ENCODE data around the gene FARP2.

The FARP2 gene

GRCh38 chr2:241329669-241330615 is 26.1 kb upstream of the FARP2 start:
- no peak for DNase-seq (ENCODE audit: low read depth)

DNA sequence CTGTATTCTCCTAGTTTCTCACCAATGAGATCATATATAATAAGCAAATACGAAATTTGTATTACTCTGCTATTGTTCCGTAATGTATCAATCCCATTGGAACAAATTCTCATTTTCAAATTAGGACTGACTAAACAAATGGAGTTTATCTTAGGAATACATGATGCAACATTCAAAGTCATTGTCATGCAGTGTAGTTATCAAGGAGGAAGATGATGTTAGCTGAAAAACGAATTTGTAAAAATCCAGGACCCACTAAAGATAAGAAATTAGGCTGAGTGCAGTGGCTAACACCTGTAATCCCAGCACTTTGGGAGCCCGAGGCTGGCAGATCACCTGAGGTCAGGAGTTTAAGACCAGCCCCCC is 25.5 kb upstream of the FARP2 start:
- DNase-seq (ENCODE audit: low read depth): no peak

GRCh38 chr2:241334813-241335212 is 21.3 kb upstream of the FARP2 start:
- no peak for DNase-seq (ENCODE audit: low read depth)

GRCh38 chr2:241339839-241340630 is 16.1 kb upstream of the FARP2 start:
- DNase-seq (ENCODE audit: low read depth): no peak

DNA sequence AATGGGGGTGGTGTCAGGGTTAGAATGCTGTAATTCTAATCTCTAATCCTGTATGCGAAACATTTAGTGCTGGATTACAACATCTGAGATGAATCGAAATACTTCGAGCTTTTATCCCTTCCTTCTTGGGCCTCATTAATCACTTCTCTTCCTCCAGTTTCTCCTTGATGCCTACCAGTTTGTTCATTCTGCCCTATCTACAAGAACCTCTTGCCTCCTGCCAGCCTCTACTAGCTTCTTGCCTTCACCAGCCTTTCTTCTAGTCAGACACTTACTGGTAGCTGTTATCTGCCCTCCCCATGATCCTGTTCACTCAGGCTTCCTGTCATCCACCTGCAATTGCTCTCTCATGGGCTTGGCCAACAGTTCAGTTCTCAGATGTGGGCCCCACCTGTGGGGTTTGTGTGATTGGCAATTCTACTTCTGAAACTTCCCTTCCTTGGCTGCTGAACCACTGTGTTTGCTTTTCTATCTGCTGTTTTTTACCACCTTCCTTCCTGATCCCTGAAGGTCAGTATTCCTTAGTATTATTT is 15.4 kb upstream of the FARP2 start:
- no peak for DNase-seq (ENCODE audit: low read depth)

DNA sequence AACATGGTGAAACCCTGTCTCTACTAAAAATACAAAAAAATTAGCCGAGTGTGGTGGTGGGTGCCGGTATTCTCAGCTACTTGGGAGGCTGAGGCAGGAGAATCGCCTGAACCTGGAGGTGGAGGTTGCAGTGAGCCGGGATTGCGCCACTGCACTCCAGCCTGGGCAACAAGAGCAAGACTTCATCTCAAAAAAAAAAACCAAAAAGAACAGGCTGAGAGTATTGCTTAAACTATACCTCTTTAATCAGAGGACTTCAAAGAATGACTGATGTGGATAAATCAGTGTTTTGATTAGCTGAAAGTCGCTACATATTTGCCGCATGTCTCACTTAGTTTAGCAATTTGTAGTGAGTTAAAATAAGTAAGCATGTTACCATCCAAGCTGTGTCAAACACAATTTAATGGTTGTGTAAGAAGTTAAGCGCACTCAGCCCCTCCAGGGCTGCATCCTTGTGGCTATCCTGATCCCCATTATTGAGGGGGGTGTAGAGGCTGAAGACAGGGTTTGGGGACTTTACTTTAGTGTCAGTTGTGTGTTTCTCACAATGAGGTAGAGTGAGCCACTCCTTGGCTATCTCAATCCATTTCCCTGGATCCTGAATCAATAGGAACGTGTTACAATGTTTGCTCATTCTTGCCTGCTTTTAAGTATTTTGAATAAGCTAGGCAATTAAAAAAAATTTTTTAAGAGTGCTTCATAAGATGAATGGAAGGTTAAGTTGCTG is 11.0 kb upstream of the FARP2 start:
- DNase-seq (ENCODE audit: low read depth): no peak

DNA sequence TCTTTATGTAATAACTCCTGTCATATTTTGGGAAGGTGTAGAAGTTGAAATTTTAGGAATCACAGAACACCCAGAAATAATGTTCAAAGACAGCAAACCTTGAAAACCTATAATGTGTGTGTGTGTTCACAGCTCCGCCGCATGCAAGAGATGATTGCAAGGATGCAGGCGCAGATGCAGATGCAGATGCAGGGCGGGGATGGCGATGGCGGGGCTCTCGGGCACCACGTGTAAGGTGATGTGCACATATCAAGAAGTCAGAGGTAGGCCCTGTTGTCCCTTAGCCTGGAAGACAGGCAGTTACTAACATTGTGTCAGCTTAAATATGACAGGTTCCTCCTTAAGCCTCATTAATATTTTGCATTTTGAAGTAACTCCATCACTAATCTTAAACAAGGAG is 6.1 kb upstream of the FARP2 start:
- DNase-seq (ENCODE audit: low read depth): no peak

DNA sequence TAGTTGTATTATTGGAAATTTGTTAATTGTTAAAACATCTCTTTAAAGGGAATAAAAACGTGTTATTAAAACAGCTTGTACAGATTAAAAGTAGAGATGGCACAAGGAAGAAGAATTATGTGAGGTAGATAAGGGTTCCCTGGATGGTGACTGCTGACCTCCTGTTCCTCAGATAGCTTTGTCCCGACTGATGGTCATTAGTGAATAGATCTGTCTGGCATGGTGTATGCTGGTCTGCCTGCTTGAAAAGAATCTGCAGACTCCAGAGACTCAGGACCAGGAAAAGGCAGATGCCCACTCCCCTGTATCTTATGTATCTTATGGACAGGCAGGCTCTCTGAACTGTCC is 5.6 kb upstream of the FARP2 start:
- no peak for DNase-seq (ENCODE audit: low read depth)

GRCh38 chr2:241350878-241351639 is 5.0 kb upstream of the FARP2 start:
- DNase-seq (ENCODE audit: low read depth): no peak

GRCh38 chr2:241351640-241352031 is 4.4 kb upstream of the FARP2 start:
- DNase-seq (ENCODE audit: low read depth): no peak

- no peak for DNase-seq (ENCODE audit: low read depth)
These were observed 3.9 kb upstream of the FARP2 start for GRCh38 chr2:241352227-241352626.

DNA sequence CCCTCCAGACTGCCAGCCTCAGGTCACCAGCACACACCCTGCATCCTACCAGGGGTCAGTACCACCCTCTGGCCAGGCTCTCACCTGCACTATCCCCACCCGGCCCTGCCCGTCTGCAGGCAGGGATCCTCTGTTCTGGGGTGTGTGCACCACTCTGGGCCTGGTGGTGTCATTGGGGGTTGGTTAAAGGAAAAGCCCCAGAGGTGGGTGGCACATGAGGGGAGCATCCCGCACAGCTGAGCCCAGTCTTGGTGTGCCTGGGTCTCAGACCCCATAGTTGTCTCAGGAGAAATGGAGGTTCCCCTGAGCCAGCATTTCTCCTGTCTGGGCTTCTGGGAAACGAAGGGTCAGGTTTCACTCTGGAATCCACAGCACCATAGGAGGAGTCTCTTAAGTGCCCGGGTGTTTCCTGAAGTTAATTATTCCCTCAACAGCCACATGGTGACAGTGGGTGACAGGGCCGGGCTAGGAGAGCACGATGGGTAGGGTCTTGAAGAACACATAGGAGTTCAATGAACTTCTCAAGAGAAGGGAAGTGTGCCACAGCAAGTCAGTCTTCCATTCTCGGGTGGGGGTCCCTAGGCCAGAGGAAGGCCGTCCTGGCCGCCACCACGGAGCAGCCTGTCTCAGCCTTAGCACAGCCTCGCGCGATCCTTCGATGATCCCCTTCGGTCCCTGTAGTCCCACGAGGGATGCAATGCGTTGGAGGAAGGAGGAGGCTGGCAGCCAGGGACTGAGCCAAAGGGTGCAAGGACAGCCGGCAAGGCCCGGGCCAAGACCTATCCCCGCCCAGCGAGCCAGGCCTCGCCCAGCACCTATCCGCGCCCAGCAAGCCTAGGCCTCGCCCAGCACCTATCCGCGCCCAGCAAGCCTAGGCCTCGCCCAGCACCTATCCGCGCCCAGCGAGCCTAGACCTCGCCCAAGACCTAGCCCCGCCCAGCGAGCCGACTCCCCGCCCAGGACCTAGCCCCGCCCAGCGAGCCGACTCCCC is 1.1 kb upstream of the FARP2 start:
- DNase-seq (ENCODE audit: low read depth): peak; percentile 40

- DNase-seq (ENCODE audit: low read depth): no peak
These were observed 781 bp downstream of the FARP2 start for GRCh38 chr2:241356871-241357260.

DNA sequence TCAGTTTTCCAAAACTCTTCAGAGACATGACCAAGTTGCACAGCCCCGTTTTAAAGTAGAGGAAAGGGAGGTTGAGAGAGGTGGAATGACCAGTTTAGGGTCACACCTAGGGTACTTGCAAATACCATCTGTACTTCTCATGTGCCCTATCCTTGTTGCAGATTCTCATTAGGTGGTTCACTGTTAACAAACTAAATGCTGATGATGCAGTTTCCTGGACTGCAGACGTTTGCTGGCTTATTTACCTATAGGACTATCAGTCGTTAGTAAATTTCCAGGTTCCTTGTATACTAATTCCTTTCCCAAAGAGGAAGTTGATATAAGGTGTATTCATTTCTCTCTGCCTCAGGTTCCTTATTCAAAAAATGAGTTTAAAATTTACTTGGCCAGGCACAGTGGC is 1.4 kb downstream of the FARP2 start:
- DNase-seq (ENCODE audit: low read depth): no peak

DNA sequence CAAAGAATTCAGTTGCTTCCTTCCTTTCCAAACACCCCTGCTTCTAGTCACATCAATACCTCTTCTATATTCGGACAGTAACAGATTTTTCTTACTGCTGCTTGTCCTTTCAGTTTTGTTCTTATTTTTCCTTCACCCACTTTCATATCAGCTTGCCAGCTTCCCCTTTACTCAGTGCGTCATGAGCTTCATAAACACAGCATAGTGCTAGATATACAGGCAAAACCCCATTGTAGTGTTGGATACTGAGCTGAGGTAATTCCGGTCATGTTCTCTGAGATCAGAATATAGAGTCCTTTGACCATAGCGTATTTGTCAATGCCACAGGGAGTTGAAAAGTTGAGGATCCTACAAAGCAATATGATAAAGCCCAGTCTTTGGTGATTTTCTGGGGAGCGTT is 2.4 kb downstream of the FARP2 start:
- DNase-seq (ENCODE audit: low read depth): no peak

GRCh38 chr2:241359481-241360045 is 3.5 kb downstream of the FARP2 start:
- DNase-seq (ENCODE audit: low read depth): no peak

DNA sequence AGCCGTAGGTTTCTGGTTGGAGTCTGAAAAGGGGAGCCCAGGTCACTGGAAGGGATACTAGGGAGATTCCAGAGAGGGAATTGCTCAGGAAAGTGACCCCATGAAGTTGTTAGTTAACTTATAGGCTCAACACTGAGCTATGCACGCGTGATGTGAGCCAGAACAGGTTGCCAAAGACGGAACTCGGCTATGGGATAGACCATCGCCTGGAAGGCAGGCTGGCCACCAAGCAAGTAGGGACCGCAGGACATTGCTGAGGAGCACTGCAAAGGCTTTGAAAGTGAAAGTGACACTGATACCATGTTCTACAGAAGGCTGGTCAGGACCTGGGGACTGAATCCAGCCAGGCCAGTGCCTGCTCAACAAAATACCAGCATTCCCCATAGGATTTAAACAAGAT is 7.3 kb downstream of the FARP2 start:
- no peak for DNase-seq (ENCODE audit: low read depth)

- no peak for DNase-seq (ENCODE audit: low read depth)
These were observed 8.7 kb downstream of the FARP2 start for GRCh38 chr2:241364781-241365180.

GRCh38 chr2:241366678-241367077 is 10.6 kb downstream of the FARP2 start:
- DNase-seq (ENCODE audit: low read depth): no peak

DNA sequence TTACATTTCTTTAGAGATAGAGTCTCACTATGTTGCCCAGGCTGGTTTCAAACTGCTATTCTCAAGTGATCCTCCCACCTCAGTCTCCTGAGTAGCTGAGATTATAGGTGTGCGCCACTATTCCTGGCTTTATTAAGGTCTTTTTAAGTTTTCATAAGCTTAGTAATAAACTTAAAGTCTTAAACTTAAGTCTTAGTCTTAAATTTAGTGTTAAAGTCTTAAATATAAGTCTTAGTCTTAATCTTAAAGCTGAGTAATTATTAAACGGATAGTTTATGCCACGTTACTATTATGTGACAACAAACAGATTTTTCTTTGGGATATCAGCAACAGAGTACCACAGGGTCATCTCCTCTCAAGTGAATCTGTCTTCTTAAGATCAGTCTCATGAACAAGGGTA is 12.6 kb downstream of the FARP2 start:
- DNase-seq (ENCODE audit: low read depth): no peak
